Neuron (in vitro differentiated cells): ENCODE data around the gene ESRRA.
"Not testable (repeated sequence)": the region's sequence is repeated elsewhere in the genome, so short reads cannot be mapped to it uniquely, and the experiment has no call there.

Experiments
- H2AFZ ChIP-seq: one replicate; pipeline ENCODE4 v1.6.1; 2013; ENCODE audit warnings: low read depth, mild to moderate bottlenecking, inconsistent platforms, low read length, moderate library complexity
- H3K27me3 ChIP-seq: one replicate; pipeline ENCODE4 v1.6.1; 2013; ENCODE audit warnings: low read length; ENCODE audit not compliant: insufficient read depth
- H3K36me3 ChIP-seq: one replicate; pipeline ENCODE4 v1.6.1; 2013; ENCODE audit warnings: low read length; ENCODE audit not compliant: insufficient read depth
- H3K4me1 ChIP-seq: one replicate; pipeline ENCODE4 v1.6.1; 2013; ENCODE audit warnings: low read length; ENCODE audit not compliant: insufficient read depth
- H3K4me3 ChIP-seq: 2 replicates; pipeline ENCODE4 v1.5.1; 2013; ENCODE audit warnings: mild to moderate bottlenecking, low read length, moderate library complexity
- H3K9me3 ChIP-seq: one replicate; pipeline ENCODE4 v1.6.1; 2013; ENCODE audit warnings: low read length

Gene ESRRA

GRCh38 chr11:64303109-64304031, 2.0 kb upstream of the ESRRA start:
- Histone ChIP-seq H3K9me3 (no peaks in the 10 kb centered on the region), H3K4me3 (no peak overlapping the region), H2AFZ (no peak overlapping the region), H3K27me3 (peaks cover 25% of the 10 kb centered on the region), H3K36me3 (no peaks in the 10 kb centered on the region), H3K4me1 (peaks cover 29% of the 10 kb centered on the region)

GRCh38 chr11:64304032-64304315, 1.4 kb upstream of the ESRRA start:
- Histone ChIP-seq H3K9me3 (no peaks in the 10 kb centered on the region), H2AFZ (no peak overlapping the region), H3K27me3 (peaks cover 19% of the 10 kb centered on the region), H3K4me1 (peaks cover 29% of the 10 kb centered on the region), H3K36me3 (no peaks in the 10 kb centered on the region), H3K4me3 (peak overlapping the region; percentile 68)

- no peaks in the 10 kb centered on the region for H3K9me3 ChIP-seq
- peak overlapping the region; percentile 68 for H3K4me3 ChIP-seq
- peaks cover 23% of the 10 kb centered on the region for H3K4me1 ChIP-seq
- peaks cover 14% of the 10 kb centered on the region for H3K27me3 ChIP-seq
- no peaks in the 10 kb centered on the region for H3K36me3 ChIP-seq
- peak overlapping the region; percentile 81 for H2AFZ ChIP-seq
Measured at GRCh38 chr11:64304316-64305072, 830 bp upstream of the ESRRA start.

- Histone ChIP-seq H3K4me1 (peaks cover 15% of the 10 kb centered on the region), H3K27me3 (no peaks in the 10 kb centered on the region), H3K9me3 (no peaks in the 10 kb centered on the region), H3K4me3 (peak overlapping the region; percentile 52), H2AFZ (no peak overlapping the region), H3K36me3 (no peaks in the 10 kb centered on the region)
Measured at GRCh38 chr11:64305691-64306562, 603 bp downstream of the ESRRA start.

GRCh38 chr11:64306563-64306875, 1.2 kb downstream of the ESRRA start:
- no peaks in the 10 kb centered on the region for H3K27me3 ChIP-seq
- no peak overlapping the region for H2AFZ ChIP-seq
- no peaks in the 10 kb centered on the region for H3K36me3 ChIP-seq
- peak overlapping the region; percentile 52 for H3K4me3 ChIP-seq
- peaks cover 15% of the 10 kb centered on the region for H3K4me1 ChIP-seq
- no peaks in the 10 kb centered on the region for H3K9me3 ChIP-seq

GRCh38 chr11:64306876-64307622, 1.7 kb downstream of the ESRRA start:
- H3K4me1 ChIP-seq, result peaks cover 15% of the 10 kb centered on the region
- no peak overlapping the region for H2AFZ ChIP-seq
- H3K36me3 ChIP-seq, result no peaks in the 10 kb centered on the region
- H3K4me3 ChIP-seq, result peak overlapping the region; percentile 52
- no peaks in the 10 kb centered on the region for H3K9me3 ChIP-seq
- H3K27me3 ChIP-seq, result no peaks in the 10 kb centered on the region

- not testable (repeated sequence) for H2AFZ ChIP-seq, H3K4me3 ChIP-seq, H3K27me3 ChIP-seq, H3K9me3 ChIP-seq, H3K36me3 ChIP-seq
- H3K4me1 ChIP-seq, result peaks cover 15% of the 10 kb centered on the region
Measured at GRCh38 chr11:64307795-64308194, 2.5 kb downstream of the ESRRA start.

GRCh38 chr11:64312947-64313346, 7.6 kb downstream of the ESRRA start:
- peaks cover 12% of the 10 kb centered on the region for H3K36me3 ChIP-seq
- peaks cover 12% of the 10 kb centered on the region for H3K4me1 ChIP-seq
- H3K4me3 ChIP-seq, result no peak overlapping the region
- H3K9me3 ChIP-seq, result no peaks in the 10 kb centered on the region
- no peaks in the 10 kb centered on the region for H3K27me3 ChIP-seq
- no peak overlapping the region for H2AFZ ChIP-seq

GRCh38 chr11:64313491-64314145, 8.3 kb downstream of the ESRRA start:
- Histone ChIP-seq H2AFZ (no peak overlapping the region), H3K27me3 (no peaks in the 10 kb centered on the region), H3K36me3 (peaks cover 12% of the 10 kb centered on the region), H3K4me1 (peaks cover 12% of the 10 kb centered on the region), H3K9me3 (no peaks in the 10 kb centered on the region), H3K4me3 (no peak overlapping the region)

GRCh38 chr11:64314146-64314804, 9.0 kb downstream of the ESRRA start:
- no peak overlapping the region for H3K4me3 ChIP-seq
- H3K4me1 ChIP-seq, result peaks cover 17% of the 10 kb centered on the region
- peaks cover 12% of the 10 kb centered on the region for H3K36me3 ChIP-seq

GRCh38 chr11:64314805-64315561, 9.7 kb downstream of the ESRRA start:
- Histone ChIP-seq H3K4me1 (peaks cover 18% of the 10 kb centered on the region), H3K4me3 (no peak overlapping the region), H2AFZ (no peak overlapping the region), H3K9me3 (no peaks in the 10 kb centered on the region), H3K36me3 (peaks cover 12% of the 10 kb centered on the region), H3K27me3 (no peaks in the 10 kb centered on the region)

More at GRCh38 chr11:64314146-64314804, 9.0 kb downstream of the ESRRA start:
- Histone ChIP-seq H3K27me3 (no peaks in the 10 kb centered on the region), H2AFZ (no peak overlapping the region), H3K9me3 (no peaks in the 10 kb centered on the region)
